Spleen (tissue), 7 donors: ENCODE data around the gene XPO6.

Source experiments
- CTCF ChIP-seq, 11 experiments: fragments of 200-600 bp in 7 of 11; fragments of 450-650 bp in 4 of 11; sonication (generic) in 4 of 11; IDR thresholded peaks in 8 of 11; conservative IDR thresholded peaks in 3 of 11; 1 replicate in 7 of 11; 2 replicates in 4 of 11; pipeline versions ENCODE4 v1.4.0 to v1.8.0; 2016 to 2021; ENCODE audit warnings: antibody characterized with exemption in 11 of 11, inconsistent platforms in 4 of 11, mild to moderate bottlenecking in 1 of 11
- POLR2A ChIP-seq, 3 donors: fragments of 450-650 bp; IDR thresholded peaks; one replicate each; pipeline ENCODE4 v1.5.1; 2017; ENCODE audit warnings: antibody characterized with exemption in 3 of 3, mild to moderate bottlenecking in 1 of 3
- donor health status: DM: no; HTN: no; CAD: no; lungs with moderate emphysema.
- donor health status: DM: no; HTN: no; CAD: no.
- donor health status: DM: no; HTN: no; CAD: no.

GRCh38 chr16:28165598-28165997, 46.2 kb downstream of the XPO6 start:
- TF ChIP-seq POLR2A (IDR thresholded peaks at IDR 0.05) (no peak), CTCF (IDR thresholded peaks at IDR 0.05 in 8 of 11, conservative IDR thresholded peaks at IDR 0.05 in 3 of 11) (no peak)
